Choroid plexus epithelial cell (primary cell): ENCODE measurements around the gene MPZL3.

ENCODE experiments used
- DNase-seq: peaks from one replicate; pipeline ENCODE4 v3.0.0-alpha.2; 2010; ENCODE audit warnings: low read depth
- H3K4me3 ChIP-seq: 2 replicates; pipeline ENCODE4 v1.5.1; 2011; ENCODE audit warnings: low read depth, mild to moderate bottlenecking, control low read depth, low read length, moderate library complexity
- TF ChIP-seq, protein P1 (sequence below): conservative IDR thresholded peaks from 2 replicates; pipeline ENCODE4 v1.5.1; 2011; ENCODE audit warnings: low read depth, mild to moderate bottlenecking, control low read depth, inconsistent platforms, low read length, moderate library complexity

Gene MPZL3, protein sequence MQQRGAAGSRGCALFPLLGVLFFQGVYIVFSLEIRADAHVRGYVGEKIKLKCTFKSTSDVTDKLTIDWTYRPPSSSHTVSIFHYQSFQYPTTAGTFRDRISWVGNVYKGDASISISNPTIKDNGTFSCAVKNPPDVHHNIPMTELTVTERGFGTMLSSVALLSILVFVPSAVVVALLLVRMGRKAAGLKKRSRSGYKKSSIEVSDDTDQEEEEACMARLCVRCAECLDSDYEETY

DNA sequence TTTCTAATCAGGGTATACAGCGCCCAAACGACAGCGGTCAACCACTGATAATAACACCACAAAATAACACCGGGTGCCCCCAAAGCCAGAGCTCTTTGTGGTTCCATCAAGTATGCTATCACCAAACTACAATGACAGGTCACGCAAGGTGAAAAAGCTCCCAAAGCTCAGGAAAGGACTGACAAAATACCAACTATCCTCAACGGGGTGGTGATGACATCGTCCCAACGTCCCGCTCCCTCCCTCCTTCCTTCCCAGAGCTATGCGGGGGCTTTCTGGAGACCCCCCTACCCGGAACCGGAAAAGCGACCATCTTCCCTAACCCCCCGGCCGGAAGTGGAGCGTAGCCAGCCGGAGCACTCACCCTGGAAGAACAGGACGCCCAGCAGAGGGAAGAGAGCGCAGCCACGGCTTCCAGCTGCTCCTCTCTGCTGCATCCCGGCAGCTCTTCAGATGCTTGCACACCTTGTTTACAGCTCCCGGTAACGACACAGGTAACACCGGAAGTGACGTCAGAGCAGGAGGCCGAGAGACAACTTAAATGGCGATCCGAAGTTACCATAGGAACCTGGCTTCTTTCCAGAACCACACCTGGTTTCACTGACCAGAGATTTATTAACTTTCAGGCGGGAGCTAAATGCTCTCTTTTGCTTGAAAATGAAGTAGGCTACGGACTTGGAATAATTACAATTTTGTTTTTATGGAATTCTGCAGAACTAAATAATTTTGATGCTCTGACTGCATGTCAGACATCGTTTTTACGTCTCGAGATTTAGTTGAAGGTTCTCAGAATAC lies at the start of gene MPZL3:
MPZL3 (minus strand) TSS at position 508 of the 795 bp plus-strand sequence; CDS start at position 437, 71 bp downstream.
- peak within 1 kb of the TSS; percentile 82 for H3K4me3 ChIP-seq
- DNase-seq = peak; percentile 67

DNA sequence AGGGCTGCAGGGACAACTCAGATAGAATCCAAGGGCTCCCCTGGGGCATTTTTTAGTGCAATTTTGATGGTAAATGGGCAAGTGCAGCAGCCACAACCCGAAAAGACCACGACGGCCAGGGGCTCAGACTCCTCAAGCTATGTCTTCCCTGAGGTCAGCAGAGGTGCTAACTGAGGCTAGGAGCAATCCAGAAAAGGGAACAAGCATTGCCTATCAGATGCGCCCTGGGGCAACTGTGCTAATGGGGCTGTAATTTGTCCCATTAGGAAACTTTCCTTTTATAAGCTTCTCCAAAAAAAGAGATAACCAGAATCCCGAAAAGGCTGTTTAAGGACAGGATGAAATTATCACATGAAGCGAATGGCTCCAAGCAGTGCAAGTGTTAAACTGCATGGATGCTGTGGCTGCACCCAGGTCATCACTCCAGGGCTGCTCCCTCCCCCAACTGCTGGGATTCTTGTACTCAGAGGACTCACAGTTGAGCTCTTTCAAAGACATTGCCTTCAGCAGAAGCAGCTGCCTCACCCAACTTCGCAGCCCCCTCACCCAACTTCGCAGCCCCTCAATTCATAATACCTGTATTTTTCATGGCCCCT lies 49.5 kb upstream of the MPZL3 start:
- TF ChIP-seq, protein P1, sequence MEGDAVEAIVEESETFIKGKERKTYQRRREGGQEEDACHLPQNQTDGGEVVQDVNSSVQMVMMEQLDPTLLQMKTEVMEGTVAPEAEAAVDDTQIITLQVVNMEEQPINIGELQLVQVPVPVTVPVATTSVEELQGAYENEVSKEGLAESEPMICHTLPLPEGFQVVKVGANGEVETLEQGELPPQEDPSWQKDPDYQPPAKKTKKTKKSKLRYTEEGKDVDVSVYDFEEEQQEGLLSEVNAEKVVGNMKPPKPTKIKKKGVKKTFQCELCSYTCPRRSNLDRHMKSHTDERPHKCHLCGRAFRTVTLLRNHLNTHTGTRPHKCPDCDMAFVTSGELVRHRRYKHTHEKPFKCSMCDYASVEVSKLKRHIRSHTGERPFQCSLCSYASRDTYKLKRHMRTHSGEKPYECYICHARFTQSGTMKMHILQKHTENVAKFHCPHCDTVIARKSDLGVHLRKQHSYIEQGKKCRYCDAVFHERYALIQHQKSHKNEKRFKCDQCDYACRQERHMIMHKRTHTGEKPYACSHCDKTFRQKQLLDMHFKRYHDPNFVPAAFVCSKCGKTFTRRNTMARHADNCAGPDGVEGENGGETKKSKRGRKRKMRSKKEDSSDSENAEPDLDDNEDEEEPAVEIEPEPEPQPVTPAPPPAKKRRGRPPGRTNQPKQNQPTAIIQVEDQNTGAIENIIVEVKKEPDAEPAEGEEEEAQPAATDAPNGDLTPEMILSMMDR = no peak
- DNase-seq = no peak
- no peak overlapping the region for H3K4me3 ChIP-seq

More for the DNA sequence above, at the start of gene MPZL3:
- TF ChIP-seq, protein P1 = no peak

DNA sequence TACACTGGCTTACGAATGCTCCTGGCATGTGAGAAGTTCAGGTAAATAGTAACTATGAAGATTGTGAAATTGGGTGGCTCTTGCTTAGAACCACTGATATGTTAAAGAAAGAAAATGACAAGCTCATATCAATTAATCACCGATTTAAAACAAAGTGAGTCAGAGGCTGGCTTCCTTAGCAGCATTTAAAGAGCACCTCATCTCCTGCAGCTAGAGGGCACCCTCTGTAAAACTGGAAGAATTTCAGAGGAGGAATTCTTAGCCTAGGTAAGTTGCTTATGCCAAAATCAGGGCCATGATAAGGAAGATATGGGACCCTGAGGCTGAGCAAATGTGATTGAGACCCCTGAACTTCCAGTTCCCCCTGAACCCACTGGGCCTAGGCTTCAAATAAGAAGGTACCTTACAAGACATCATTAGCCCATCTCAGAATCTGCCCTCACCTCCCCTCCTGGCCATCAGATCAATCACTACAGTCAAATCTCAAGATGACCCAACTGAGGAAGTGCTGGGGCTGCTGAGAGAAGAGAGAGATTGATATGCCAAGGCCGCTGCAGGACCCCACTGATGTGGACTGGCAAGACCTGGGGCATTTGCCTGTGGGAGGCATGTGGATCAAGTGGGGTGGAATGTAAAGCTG lies 43.8 kb upstream of the MPZL3 start:
- TF ChIP-seq, protein P1 = peak; percentile 78
- H3K4me3 ChIP-seq = no peak overlapping the region
- DNase-seq = peak; percentile 58

DNA sequence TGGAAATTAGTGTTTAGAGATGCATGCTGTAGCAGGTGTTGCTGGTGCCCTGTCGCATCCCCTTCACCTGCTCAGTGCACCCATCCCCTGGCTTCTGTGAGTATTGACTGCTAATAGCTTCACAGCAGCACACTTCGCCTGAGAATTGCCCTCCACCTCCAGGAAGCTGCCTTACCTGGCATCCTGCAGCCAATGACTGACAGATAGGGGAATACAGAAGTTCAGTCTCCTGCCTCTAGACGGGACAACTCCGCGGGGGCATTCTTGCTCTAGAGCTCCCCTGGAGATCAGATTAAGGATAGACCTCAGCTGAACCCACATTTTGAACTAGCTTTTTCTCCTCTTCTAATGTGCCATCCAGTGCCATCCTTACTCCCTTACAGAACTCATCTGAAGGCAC lies 43.0 kb upstream of the MPZL3 start:
- no peak overlapping the region for H3K4me3 ChIP-seq
- no peak for DNase-seq
- TF ChIP-seq, protein P1 = no peak

DNA sequence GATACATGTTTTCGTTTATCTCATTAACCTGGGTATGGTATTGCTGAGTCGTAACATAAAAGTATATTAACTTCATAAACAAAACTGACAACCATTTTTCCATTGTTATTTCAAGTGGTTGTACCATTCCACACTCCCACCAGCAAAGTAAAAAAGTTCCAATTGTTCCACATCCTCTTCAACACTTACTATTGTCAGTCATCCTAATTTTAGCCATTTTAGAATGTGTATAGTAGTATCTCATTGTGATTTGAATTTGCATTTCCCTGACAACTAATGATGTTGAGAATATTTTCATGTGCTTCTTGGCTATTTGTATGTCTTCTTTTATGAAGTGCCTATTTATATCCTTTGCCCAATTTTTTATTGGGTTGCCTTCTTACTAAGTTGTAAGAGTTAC lies 41.9 kb upstream of the MPZL3 start:
- H3K4me3 ChIP-seq = no peak overlapping the region
- TF ChIP-seq, protein P1 = no peak
- DNase-seq = no peak

DNA sequence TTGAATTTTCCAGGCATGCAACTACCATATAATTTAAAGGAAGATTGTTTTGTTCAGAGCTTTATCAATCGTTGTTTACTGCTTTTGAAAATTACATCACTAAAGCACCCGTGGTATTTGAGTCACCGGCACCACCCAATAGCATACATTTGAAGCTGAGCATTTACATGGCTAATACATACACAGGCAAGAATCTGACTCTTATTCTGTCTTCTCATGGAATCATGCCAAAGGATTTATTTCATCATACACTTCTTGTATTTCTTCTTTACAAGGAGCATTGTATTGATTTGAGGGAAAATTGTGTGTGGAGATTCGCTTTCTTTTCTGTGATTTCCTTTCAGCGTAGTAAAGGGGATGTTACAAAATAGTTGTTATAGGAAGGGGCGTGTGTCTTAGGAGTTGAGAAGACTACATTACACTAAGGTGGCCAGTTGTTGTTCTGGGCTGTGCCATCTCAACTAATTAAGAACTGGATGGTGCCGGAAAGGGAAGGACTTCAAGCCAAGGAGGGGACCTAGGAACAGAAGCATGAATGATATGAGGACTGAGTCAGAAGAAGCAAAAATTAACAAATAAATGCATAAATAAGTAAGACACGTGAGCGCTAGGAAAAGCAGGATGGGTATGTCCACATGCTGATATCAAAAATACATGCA lies 39.4 kb upstream of the MPZL3 start:
- TF ChIP-seq, protein P1 = no peak
- no peak overlapping the region for H3K4me3 ChIP-seq
- peak; percentile 15 for DNase-seq
